HG02642 (cell line): ENCODE measurements around the gene DIAPH3.

Experiments used
- ATAC-seq: cut with Tn5 transposase; IDR thresholded peaks from one replicate; pipeline ENCODE4 v1.9.1; 2021; ENCODE audit warnings: mild to moderate bottlenecking; ENCODE audit not compliant: unreplicated experiment, poor library complexity

The DIAPH3 gene

GRCh38 chr13:60162096-60162495 lies 1.6 kb downstream of the DIAPH3 start:
- no peak for ATAC-seq

- ATAC-seq, result peak; percentile 46
Observed at GRCh38 chr13:60158321-60158801, 5.4 kb downstream of the DIAPH3 start.

GRCh38 chr13:60155978-60156377 lies 7.8 kb downstream of the DIAPH3 start:
- ATAC-seq, result peak; percentile 36

GRCh38 chr13:60152904-60153303 lies 10.8 kb downstream of the DIAPH3 start:
- ATAC-seq, result no peak

- no peak for ATAC-seq
Observed at GRCh38 chr13:60152114-60152513, 11.6 kb downstream of the DIAPH3 start.

GRCh38 chr13:60150538-60150937 lies 13.2 kb downstream of the DIAPH3 start:
- no peak for ATAC-seq

GRCh38 chr13:60148918-60149317 lies 14.8 kb downstream of the DIAPH3 start:
- no peak for ATAC-seq

- ATAC-seq, result no peak
Observed at GRCh38 chr13:60147361-60147760, 16.4 kb downstream of the DIAPH3 start.

- ATAC-seq, result no peak
Observed at GRCh38 chr13:60146471-60146870, 17.3 kb downstream of the DIAPH3 start.

GRCh38 chr13:60143775-60144174 lies 20.0 kb downstream of the DIAPH3 start:
- no peak for ATAC-seq

- no peak for ATAC-seq
Observed at GRCh38 chr13:60139272-60139671, 24.5 kb downstream of the DIAPH3 start.

GRCh38 chr13:60138674-60139073 lies 25.1 kb downstream of the DIAPH3 start:
- ATAC-seq, result no peak

GRCh38 chr13:60137911-60138560 lies 25.7 kb downstream of the DIAPH3 start:
- no peak for ATAC-seq

- ATAC-seq, result no peak
Observed at GRCh38 chr13:60135344-60135743, 28.4 kb downstream of the DIAPH3 start.

- ATAC-seq, result peak; percentile 63
Observed at GRCh38 chr13:60134376-60134775, 29.4 kb downstream of the DIAPH3 start.

- ATAC-seq, result no peak
Observed at GRCh38 chr13:60121337-60121687, 42.4 kb downstream of the DIAPH3 start.

GRCh38 chr13:60120617-60121336 lies 43.0 kb downstream of the DIAPH3 start:
- no peak for ATAC-seq

GRCh38 chr13:60118696-60119400 lies 44.9 kb downstream of the DIAPH3 start:
- no peak for ATAC-seq

- ATAC-seq, result no peak
Observed at GRCh38 chr13:60114499-60115028, 49.2 kb downstream of the DIAPH3 start.

GRCh38 chr13:60112771-60113170 lies 51.0 kb downstream of the DIAPH3 start:
- ATAC-seq, result no peak

GRCh38 chr13:60111691-60112090 lies 52.0 kb downstream of the DIAPH3 start:
- no peak for ATAC-seq
